Smooth muscle cell of the umbilical artery (primary cell): ENCODE measurements around the gene MET. TPM values are rescaled to one million over a fixed set of nuclear protein-coding genes. Genes with fewer than 3 reads are reported as not detected.

ENCODE experiments used
- total RNA-seq: library from RNA; depleted of rRNA; stranded (reverse); fragments of >200 nt; gene quantifications from 2 replicates; pipeline ENCODE4 v1.2.3, GENCODE V29; 2014

Gene MET
- 36.2 and 149 TPM in 2 replicates for total RNA-seq

DNA sequence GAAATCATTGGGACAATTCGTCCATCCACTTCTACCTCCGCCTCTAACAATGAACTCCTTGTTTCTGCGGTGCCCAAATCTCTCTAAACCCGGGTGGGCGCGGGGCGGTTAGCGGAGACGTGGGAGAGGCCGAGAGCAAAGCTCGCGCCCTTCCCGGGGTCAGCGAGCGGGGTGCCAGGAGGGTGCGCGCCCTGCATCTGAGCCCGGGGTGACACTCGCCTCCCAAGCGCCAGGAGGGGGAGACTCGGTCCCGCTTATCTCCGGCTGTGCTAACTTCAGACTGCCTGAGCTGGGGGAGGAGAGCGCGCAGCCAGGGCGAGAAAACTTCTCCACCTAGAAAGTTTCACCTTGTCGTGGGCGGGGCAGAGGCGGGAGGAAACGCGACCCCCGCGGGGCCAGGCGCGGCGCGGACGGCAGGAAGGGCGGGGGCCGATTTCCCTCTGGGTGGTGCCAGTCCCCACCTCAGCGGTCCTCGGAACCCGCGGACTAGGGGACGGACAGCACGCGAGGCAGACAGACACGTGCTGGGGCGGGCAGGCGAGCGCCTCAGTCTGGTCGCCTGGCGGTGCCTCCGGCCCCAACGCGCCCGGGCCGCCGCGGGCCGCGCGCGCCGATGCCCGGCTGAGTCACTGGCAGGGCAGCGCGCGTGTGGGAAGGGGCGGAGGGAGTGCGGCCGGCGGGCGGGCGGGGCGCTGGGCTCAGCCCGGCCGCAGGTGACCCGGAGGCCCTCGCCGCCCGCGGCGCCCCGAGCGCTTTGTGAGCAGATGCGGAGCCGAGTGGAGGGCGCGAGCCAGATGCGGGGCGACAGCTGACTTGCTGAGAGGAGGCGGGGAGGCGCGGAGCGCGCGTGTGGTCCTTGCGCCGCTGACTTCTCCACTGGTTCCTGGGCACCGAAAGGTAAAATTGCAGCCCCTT lies at the start of gene MET:
MET (plus strand) TSS at position 516 of the 915 bp plus-strand sequence. CDS start 26,889 bp downstream, outside the sequence.

Other genes with a start within 250 kb of the MET start
- gene CAV2, start 172.5 kb upstream of the MET start, total RNA-seq: 42.5 and 149 TPM in 2 replicates
- gene CAV1, start 147.2 kb upstream of the MET start, total RNA-seq: 57.0 and 517 TPM in 2 replicates
- 153 and 257 TPM in 2 replicates for gene CAPZA2, start 190.4 kb downstream of the MET start, total RNA-seq